ENCODE data around the gene INCA1.

Gene INCA1

DNA sequence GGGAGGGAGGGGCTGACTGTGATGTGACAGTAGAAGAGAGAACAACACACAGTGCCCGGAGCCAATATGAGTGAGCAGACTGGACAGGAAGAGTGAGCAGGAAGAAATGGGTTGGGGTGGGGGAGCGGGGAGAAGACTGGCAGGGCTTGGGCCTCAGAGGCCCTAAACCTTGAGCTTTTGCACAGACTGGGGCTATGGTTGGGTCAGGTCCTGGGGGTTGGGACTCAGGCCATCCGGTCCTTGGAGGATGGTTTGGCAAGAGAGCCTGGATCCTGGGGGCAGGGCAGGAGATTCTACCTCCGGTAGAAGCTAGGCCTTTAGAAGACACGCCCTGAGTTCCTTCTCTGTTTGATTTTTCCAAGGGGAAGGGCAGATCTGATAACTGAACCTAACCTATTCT, 10.9 kb downstream of the INCA1 start:
- peak overlapping the region; percentile 95 for H3K9ac ChIP-seq (ENCODE audit: low read depth, low read length)
- no peak for TF ChIP-seq EZH2 (IDR thresholded peaks at IDR 0.05; ENCODE audit: borderline replicate concordance, low read depth, low read length, severe bottlenecking)
- no peak for TF ChIP-seq CTCF (IDR thresholded peaks at IDR 0.05; ENCODE audit: borderline replicate concordance, extremely low read depth, low read length, poor library complexity, severe bottlenecking)
- H3K4me2 ChIP-seq (ENCODE audit: insufficient read depth, low read length) = peak overlapping the region; percentile 92
- H3K27me3 ChIP-seq (ENCODE audit: insufficient read depth, low read length, poor library complexity) = no peaks in the 10 kb centered on the region
- no peaks in the 10 kb centered on the region for H3K9me3 ChIP-seq (ENCODE audit: insufficient read depth, low read length, severe bottlenecking)
- peaks cover 40% of the 10 kb centered on the region for H3K4me1 ChIP-seq (ENCODE audit: insufficient read depth, low read length)
- H3K79me2 ChIP-seq (ENCODE audit: insufficient read depth, low read length) = peaks cover 34% of the 10 kb centered on the region
- H3K36me3 ChIP-seq (ENCODE audit: insufficient read depth, low read length) = peaks cover 23% of the 10 kb centered on the region
- peak overlapping the region; percentile 75 for H3K27ac ChIP-seq (ENCODE audit: low read length)
- H2AFZ ChIP-seq (ENCODE audit: low read depth, low read length) = peak overlapping the region; percentile 90; the same call in 1 of the 2 replicates
- peak; percentile 43 for DNase-seq
- no peak for ATAC-seq (ENCODE audit: insufficient read depth, low read depth)
- H4K20me1 ChIP-seq (ENCODE audit: insufficient read depth, low read length) = no peaks in the 10 kb centered on the region
- H3K4me3 ChIP-seq (ENCODE audit: low read depth in 1 of 2, low read length in 2 of 2) = peak overlapping the region; percentile 89

DNA sequence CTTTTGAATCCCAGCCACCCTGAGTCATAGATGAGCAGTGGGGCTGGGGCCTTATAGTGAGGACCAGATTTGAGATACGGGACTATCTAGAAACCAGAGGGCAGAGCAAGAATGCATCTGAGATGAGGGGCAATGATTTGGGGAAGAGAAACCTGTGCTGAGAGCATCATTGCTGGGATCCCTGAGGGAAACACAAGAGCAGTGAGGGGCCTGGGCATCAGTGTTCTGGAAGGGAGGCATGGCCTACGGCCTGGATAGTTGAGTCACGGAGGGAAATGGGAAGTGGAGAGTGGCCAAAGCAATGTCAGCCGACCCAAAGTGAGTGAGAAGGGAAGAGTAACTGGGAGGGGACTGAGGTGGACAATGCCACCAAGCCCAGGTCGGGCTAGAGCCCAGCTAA, 15.0 kb downstream of the INCA1 start:
- no peaks in the 10 kb centered on the region for H3K9me3 ChIP-seq (ENCODE audit: insufficient read depth, low read length, severe bottlenecking)
- H3K4me3 ChIP-seq (ENCODE audit: low read depth in 1 of 2, low read length in 2 of 2) = no peak overlapping the region
- TF ChIP-seq CTCF (IDR thresholded peaks at IDR 0.05; ENCODE audit: borderline replicate concordance, extremely low read depth, low read length, poor library complexity, severe bottlenecking) = no peak
- no peak for TF ChIP-seq EZH2 (IDR thresholded peaks at IDR 0.05; ENCODE audit: borderline replicate concordance, low read depth, low read length, severe bottlenecking)
- peaks cover 59% of the 10 kb centered on the region for H3K36me3 ChIP-seq (ENCODE audit: insufficient read depth, low read length)
- H2AFZ ChIP-seq (ENCODE audit: low read depth, low read length) = no peak overlapping the region
- H3K79me2 ChIP-seq (ENCODE audit: insufficient read depth, low read length) = peaks cover 19% of the 10 kb centered on the region
- ATAC-seq (ENCODE audit: insufficient read depth, low read depth) = no peak
- no peaks in the 10 kb centered on the region for H3K27me3 ChIP-seq (ENCODE audit: insufficient read depth, low read length, poor library complexity)
- H3K4me1 ChIP-seq (ENCODE audit: insufficient read depth, low read length) = peaks cover 26% of the 10 kb centered on the region
- H3K4me2 ChIP-seq (ENCODE audit: insufficient read depth, low read length) = no peak overlapping the region
- H4K20me1 ChIP-seq (ENCODE audit: insufficient read depth, low read length) = no peaks in the 10 kb centered on the region
- DNase-seq = no peak
- no peak overlapping the region for H3K9ac ChIP-seq (ENCODE audit: low read depth, low read length)
- H3K27ac ChIP-seq (ENCODE audit: low read length) = no peak overlapping the region

GRCh38 chr17:4980644-4981216, 16.6 kb downstream of the INCA1 start:
- Histone ChIP-seq H3K27ac (ENCODE audit: low read length) (peak overlapping the region; percentile 3; the same call in 1 of the 2 replicates), H3K9ac (ENCODE audit: low read depth, low read length) (no peak overlapping the region), H3K79me2 (ENCODE audit: insufficient read depth, low read length) (peaks cover 3% of the 10 kb centered on the region), H3K27me3 (ENCODE audit: insufficient read depth, low read length, poor library complexity) (no peaks in the 10 kb centered on the region), H4K20me1 (ENCODE audit: insufficient read depth, low read length) (no peaks in the 10 kb centered on the region), H3K4me2 (ENCODE audit: insufficient read depth, low read length) (no peak overlapping the region), H3K9me3 (ENCODE audit: insufficient read depth, low read length, severe bottlenecking) (no peaks in the 10 kb centered on the region), H3K36me3 (ENCODE audit: insufficient read depth, low read length) (peaks cover 64% of the 10 kb centered on the region), H2AFZ (ENCODE audit: low read depth, low read length) (no peak overlapping the region; the same call in 1 of the 2 replicates), H3K4me1 (ENCODE audit: insufficient read depth, low read length) (peaks cover 12% of the 10 kb centered on the region), H3K4me3 (ENCODE audit: low read depth in 1 of 2, low read length in 2 of 2) (no peak overlapping the region)
- TF ChIP-seq CTCF (IDR thresholded peaks at IDR 0.05; ENCODE audit: borderline replicate concordance, extremely low read depth, low read length, poor library complexity, severe bottlenecking) (peak; percentile 84), EZH2 (IDR thresholded peaks at IDR 0.05; ENCODE audit: borderline replicate concordance, low read depth, low read length, severe bottlenecking) (no peak)
- peak; percentile 82 for ATAC-seq (ENCODE audit: insufficient read depth, low read depth)
- peak; percentile 66 for DNase-seq

Measured in DND-41 (cell line).